HL-60 (cell line): ENCODE measurements around the gene OGFR.

Experiments used
- DNase-seq, 2 experiments: peaks; one replicate each; pipeline ENCODE4 v3.0.0-alpha.2; 2010 to 2020; ENCODE audit warnings: low read depth in 1 of 2, low spot score in 1 of 2
- H3K27ac ChIP-seq: fragments of 250-450 bp; sonication (Bioruptor Pico); replicated peaks from 2 replicates; pipeline ENCODE4 v1.5.1; 2020; ENCODE audit warnings: mild to moderate bottlenecking, moderate library complexity
- H3K27me3 ChIP-seq: fragments of 250-450 bp; sonication (Bioruptor Pico); 2 replicates; pipeline ENCODE4 v1.5.1; 2021; ENCODE audit warnings: mild to moderate bottlenecking, moderate library complexity; ENCODE audit not compliant: insufficient read depth, poor library complexity, severe bottlenecking
- H3K4me3 ChIP-seq: replicated peaks from 2 replicates; pipeline ENCODE4 v1.5.1; 2011; ENCODE audit warnings: mild to moderate bottlenecking, control low read depth, low read length; ENCODE audit not compliant: insufficient read depth
- CTCF ChIP-seq: IDR thresholded peaks from one replicate; pipeline ENCODE4 v1.5.1; 2011; ENCODE audit warnings: low read length, control low read depth, inconsistent platforms; ENCODE audit not compliant: insufficient read depth
- GABPA ChIP-seq: IDR thresholded peaks from 2 replicates; pipeline ENCODE4 v1.6.1; 2012; ENCODE audit warnings: low read depth
- POLR2AphosphoS5 ChIP-seq: IDR thresholded peaks from 2 replicates; pipeline ENCODE4 v1.6.1; 2012; ENCODE audit warnings: low read depth
- REST ChIP-seq: IDR thresholded peaks from 2 replicates; pipeline ENCODE4 v1.6.1; 2012; ENCODE audit warnings: low read depth; ENCODE audit not compliant: insufficient replicate concordance
- SPI1 ChIP-seq: IDR thresholded peaks from 2 replicates; pipeline ENCODE4 v1.6.1; 2012; ENCODE audit warnings: low read depth, mild to moderate bottlenecking, borderline replicate concordance

OGFR gene

DNA sequence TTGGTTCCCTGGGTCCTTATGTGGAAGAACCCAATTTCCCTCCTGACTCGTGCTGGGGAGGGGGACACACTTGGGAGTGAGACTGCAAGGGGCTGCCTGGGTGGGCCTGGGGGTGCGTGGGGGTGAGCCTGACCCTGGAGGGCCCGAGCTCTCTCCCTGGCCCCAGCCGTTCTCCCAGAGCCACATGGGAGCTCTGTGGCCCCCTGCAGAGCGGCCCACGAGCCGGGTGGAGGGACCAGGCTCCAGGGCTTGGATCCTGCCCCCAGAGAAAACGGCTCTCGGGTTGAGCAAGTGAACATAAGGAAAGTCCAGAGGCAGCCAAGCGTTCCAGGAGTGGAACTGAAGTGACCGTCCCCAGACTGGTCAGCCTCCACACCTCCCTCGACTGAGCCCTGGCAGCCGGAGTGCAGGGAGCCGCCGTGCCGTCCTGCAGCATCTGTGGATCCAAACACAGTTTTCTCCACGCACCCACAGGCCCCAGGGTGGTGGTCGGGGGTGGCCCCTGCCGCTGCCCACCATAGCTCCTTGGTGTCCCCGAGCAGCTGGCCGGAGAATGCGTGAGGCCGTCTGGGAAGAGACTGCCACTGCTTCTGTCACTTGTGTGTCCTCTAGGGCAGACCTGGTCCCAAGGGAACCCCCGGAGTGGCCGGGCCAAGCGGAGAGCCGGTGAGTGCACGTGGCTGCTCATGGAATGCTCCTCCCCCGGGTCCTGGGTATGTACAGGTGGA lies 22.8 kb downstream of the OGFR start:
- Histone ChIP-seq H3K27me3 (no peaks in the 10 kb centered on the region), H3K27ac (no peak overlapping the region), H3K4me3 (no peak overlapping the region)
- TF ChIP-seq GABPA (no peak), CTCF (no peak), REST (no peak), SPI1 (no peak), POLR2AphosphoS5 (no peak)
- DNase-seq: no peak

GRCh38 chr20:62828051-62828450 lies 23.4 kb downstream of the OGFR start:
- H3K27me3 ChIP-seq: no peaks in the 10 kb centered on the region
- no peak overlapping the region for H3K4me3 ChIP-seq
- H3K27ac ChIP-seq: no peak overlapping the region
- TF ChIP-seq REST (no peak), POLR2AphosphoS5 (no peak), GABPA (no peak), CTCF (no peak), SPI1 (no peak)
- DNase-seq: no peak

GRCh38 chr20:62828511-62829230 lies 24.0 kb downstream of the OGFR start:
- TF ChIP-seq CTCF (no peak), SPI1 (no peak), REST (no peak)
- Histone ChIP-seq H3K4me3 (no peak overlapping the region), H3K27ac (no peak overlapping the region), H3K27me3 (no peaks in the 10 kb centered on the region)
- DNase-seq: no peak
